Stimulated activated effector memory CD8-positive, alpha-beta T cell treated with anti-CD3 and anti-CD28 coated beads, Interleukin-12 subunit alpha, Interleukin-12 subunit beta, amount 100 ng/mL, for 72 hours (primary cell): Measurements from ENCODE around the gene PROK2.

Experiments used
- ATAC-seq: fragments of 150-1000 bp; cut with Tn5 transposase; 2 replicates; pipeline ENCODE4 v1.10.0; 2021
- DNase-seq, 2 donors: peaks; one replicate each; pipeline ENCODE4 v3.0.0; 2021 to 2022; ENCODE audit warnings: low spot score in 2 of 2
- H3K27ac Mint-ChIP-seq: one replicate; pipeline ENCODE4 v1.8.0; 2022; ENCODE audit warnings: mild to moderate bottlenecking, mixed read lengths
- H3K36me3 Mint-ChIP-seq: one replicate; pipeline ENCODE4 v1.8.0; 2022; ENCODE audit warnings: mild to moderate bottlenecking, mixed read lengths
- H3K4me1 Mint-ChIP-seq: one replicate; pipeline ENCODE4 v1.8.0; 2022; ENCODE audit warnings: mixed read lengths
- H3K4me3 Mint-ChIP-seq: one replicate; pipeline ENCODE4 v1.8.0; 2022; ENCODE audit warnings: mild to moderate bottlenecking, mixed read lengths
- H3K9me3 Mint-ChIP-seq: one replicate; pipeline ENCODE4 v1.8.0; 2022; ENCODE audit warnings: mixed read lengths

The PROK2 gene

DNA sequence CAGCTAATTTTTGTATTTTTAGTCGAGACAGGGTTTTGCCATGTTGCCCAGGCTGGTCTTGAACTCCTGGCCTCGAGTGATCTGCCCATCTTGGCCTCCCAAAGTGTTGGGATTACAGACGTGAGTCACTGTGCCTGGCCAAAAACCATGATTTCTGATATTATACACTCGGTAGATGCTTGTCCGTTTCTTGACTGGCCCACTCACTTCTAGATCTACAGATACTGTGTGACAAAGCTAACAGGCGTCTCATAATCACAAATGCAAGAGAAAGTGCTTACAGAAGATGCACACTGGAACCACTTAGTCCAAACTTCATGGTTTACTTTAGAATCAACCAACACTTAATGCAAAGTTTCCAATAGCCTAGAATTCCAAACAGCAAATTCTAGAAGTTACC lies 8.4 kb downstream of the PROK2 start:
- H3K4me1 Mint-ChIP-seq = peaks cover 10% of the 10 kb centered on the region
- peak; percentile 83 for ATAC-seq
- H3K27ac Mint-ChIP-seq = no peak overlapping the region
- DNase-seq = no peak
- H3K4me3 Mint-ChIP-seq = no peak overlapping the region
- no peaks in the 10 kb centered on the region for H3K36me3 Mint-ChIP-seq
- no peaks in the 10 kb centered on the region for H3K9me3 Mint-ChIP-seq

GRCh38 chr3:71771884-71772283 lies 13.1 kb downstream of the PROK2 start:
- DNase-seq = no peak
- Mint-ChIP-seq H3K4me1 (no peaks in the 10 kb centered on the region), H3K27ac (no peak overlapping the region), H3K4me3 (no peak overlapping the region), H3K9me3 (no peaks in the 10 kb centered on the region), H3K36me3 (no peaks in the 10 kb centered on the region)
- no peak for ATAC-seq

GRCh38 chr3:71771126-71771525 lies 13.8 kb downstream of the PROK2 start:
- Mint-ChIP-seq H3K4me1 (no peaks in the 10 kb centered on the region), H3K27ac (no peak overlapping the region), H3K9me3 (no peaks in the 10 kb centered on the region), H3K4me3 (no peak overlapping the region), H3K36me3 (no peaks in the 10 kb centered on the region)
- no peak for ATAC-seq
- no peak for DNase-seq

DNA sequence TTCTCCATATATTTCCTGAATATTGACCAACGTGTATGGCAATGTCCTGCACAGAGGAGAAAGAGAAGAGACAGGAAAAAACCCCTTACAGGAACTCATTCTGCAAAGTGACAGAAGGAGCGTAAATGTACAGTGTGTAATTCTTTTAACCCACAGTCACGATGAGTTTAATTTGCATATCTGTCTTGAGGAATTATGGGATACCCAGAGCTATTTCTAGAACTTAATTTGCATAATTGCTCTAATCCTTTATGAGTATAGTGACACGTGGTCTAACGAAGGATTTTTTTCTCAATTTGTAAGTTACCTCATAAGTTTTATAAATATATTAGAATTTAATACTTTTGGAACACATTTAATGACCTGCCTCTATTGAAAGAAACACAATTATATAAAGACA lies 21.5 kb downstream of the PROK2 start:
- ATAC-seq (no peak), DNase-seq (no peak)
- no peaks in the 10 kb centered on the region for H3K4me1 Mint-ChIP-seq
- H3K36me3 Mint-ChIP-seq = no peaks in the 10 kb centered on the region
- no peaks in the 10 kb centered on the region for H3K9me3 Mint-ChIP-seq
- H3K4me3 Mint-ChIP-seq = no peak overlapping the region
- no peak overlapping the region for H3K27ac Mint-ChIP-seq

GRCh38 chr3:71760140-71760539 lies 24.8 kb downstream of the PROK2 start:
- no peak overlapping the region for H3K27ac Mint-ChIP-seq
- no peaks in the 10 kb centered on the region for H3K9me3 Mint-ChIP-seq
- ATAC-seq = no peak
- no peak for DNase-seq
- H3K36me3 Mint-ChIP-seq = peaks cover 3% of the 10 kb centered on the region
- peaks cover 3% of the 10 kb centered on the region for H3K4me1 Mint-ChIP-seq
- no peak overlapping the region for H3K4me3 Mint-ChIP-seq

DNA sequence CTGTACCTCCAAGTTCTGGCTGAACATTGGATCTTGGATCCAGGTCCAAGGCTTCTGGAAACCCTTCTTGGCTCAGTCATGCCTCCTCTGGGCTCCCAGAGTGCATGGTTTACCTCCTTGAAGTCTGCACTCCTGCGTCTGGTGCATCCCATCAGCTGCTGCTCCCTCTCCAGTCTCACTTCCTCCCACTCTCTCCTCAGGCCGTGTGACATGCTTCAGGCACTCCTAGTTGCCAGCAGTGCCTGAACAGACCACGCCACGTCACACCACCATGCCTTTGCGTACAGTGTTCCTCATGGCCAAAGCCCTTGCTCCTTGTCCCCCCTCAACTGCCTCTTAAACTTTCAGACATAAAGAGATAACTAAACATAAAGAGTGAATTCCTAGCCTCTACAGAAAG lies 25.5 kb downstream of the PROK2 start:
- H3K27ac Mint-ChIP-seq = no peak overlapping the region
- no peak overlapping the region for H3K4me3 Mint-ChIP-seq
- DNase-seq (no peak), ATAC-seq (peak; percentile 24)
- peaks cover 7% of the 10 kb centered on the region for H3K36me3 Mint-ChIP-seq
- peaks cover 6% of the 10 kb centered on the region for H3K4me1 Mint-ChIP-seq
- H3K9me3 Mint-ChIP-seq = no peaks in the 10 kb centered on the region

GRCh38 chr3:71758091-71758490 lies 26.9 kb downstream of the PROK2 start:
- Mint-ChIP-seq H3K4me1 (peaks cover 6% of the 10 kb centered on the region), H3K27ac (no peak overlapping the region), H3K4me3 (no peak overlapping the region), H3K9me3 (no peaks in the 10 kb centered on the region), H3K36me3 (peaks cover 7% of the 10 kb centered on the region)
- DNase-seq (no peak), ATAC-seq (no peak)

DNA sequence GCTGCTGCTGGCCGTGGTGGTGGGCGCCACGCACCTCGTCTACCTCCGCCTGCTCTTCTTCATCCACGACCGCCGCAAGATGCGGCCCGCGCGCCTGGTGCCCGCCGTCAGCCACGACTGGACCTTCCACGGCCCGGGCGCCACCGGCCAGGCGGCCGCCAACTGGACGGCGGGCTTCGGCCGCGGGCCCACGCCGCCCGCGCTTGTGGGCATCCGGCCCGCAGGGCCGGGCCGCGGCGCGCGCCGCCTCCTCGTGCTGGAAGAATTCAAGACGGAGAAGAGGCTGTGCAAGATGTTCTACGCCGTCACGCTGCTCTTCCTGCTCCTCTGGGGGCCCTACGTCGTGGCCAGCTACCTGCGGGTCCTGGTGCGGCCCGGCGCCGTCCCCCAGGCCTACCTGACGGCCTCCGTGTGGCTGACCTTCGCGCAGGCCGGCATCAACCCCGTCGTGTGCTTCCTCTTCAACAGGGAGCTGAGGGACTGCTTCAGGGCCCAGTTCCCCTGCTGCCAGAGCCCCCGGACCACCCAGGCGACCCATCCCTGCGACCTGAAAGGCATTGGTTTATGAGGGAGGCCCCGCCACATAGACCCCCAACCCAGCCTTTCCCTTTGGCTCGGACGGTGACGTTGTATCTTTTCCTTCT lies 30.2 kb downstream of the PROK2 start:
- H3K4me3 Mint-ChIP-seq = peak overlapping the region; percentile 65
- H3K9me3 Mint-ChIP-seq = no peaks in the 10 kb centered on the region
- DNase-seq (no peak), ATAC-seq (no peak)
- H3K27ac Mint-ChIP-seq = no peak overlapping the region
- peaks cover 6% of the 10 kb centered on the region for H3K4me1 Mint-ChIP-seq
- peaks cover 7% of the 10 kb centered on the region for H3K36me3 Mint-ChIP-seq

DNA sequence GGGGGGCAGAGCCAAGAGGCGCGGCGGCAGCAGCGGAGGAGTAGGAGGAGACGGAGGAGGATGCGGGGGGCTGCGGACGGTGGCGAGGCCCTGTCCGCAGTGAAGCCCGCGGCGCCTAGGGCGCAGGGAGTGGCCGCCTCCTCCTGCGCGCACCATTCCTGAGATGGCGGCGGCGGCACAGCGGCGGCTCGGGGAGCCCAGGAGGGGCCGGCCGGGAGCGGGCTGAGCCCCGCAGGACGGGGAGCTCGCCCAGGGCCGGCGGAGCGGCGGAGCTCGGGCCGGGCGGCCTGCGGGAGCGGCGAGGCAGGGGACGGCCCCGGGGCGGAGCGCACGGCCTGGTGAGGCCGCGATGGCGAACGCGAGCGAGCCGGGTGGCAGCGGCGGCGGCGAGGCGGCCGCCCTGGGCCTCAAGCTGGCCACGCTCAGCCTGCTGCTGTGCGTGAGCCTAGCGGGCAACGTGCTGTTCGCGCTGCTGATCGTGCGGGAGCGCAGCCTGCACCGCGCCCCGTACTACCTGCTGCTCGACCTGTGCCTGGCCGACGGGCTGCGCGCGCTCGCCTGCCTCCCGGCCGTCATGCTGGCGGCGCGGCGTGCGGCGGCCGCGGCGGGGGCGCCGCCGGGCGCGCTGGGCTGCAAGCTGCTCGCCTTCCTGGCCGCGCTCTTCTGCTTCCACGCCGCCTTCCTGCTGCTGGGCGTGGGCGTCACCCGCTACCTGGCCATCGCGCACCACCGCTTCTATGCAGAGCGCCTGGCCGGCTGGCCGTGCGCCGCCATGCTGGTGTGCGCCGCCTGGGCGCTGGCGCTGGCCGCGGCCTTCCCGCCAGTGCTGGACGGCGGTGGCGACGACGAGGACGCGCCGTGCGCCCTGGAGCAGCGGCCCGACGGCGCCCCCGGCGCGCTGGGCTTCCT lies 31.0 kb downstream of the PROK2 start, which contains the start of gene GPR27:
GPR27 (plus strand) TSS at position 155 of the 909 bp plus-strand sequence; CDS start at position 350, 195 bp downstream.
- ATAC-seq = peak; percentile 69
- H3K4me1 Mint-ChIP-seq = peaks cover 6% of the 10 kb centered on the region

DNA sequence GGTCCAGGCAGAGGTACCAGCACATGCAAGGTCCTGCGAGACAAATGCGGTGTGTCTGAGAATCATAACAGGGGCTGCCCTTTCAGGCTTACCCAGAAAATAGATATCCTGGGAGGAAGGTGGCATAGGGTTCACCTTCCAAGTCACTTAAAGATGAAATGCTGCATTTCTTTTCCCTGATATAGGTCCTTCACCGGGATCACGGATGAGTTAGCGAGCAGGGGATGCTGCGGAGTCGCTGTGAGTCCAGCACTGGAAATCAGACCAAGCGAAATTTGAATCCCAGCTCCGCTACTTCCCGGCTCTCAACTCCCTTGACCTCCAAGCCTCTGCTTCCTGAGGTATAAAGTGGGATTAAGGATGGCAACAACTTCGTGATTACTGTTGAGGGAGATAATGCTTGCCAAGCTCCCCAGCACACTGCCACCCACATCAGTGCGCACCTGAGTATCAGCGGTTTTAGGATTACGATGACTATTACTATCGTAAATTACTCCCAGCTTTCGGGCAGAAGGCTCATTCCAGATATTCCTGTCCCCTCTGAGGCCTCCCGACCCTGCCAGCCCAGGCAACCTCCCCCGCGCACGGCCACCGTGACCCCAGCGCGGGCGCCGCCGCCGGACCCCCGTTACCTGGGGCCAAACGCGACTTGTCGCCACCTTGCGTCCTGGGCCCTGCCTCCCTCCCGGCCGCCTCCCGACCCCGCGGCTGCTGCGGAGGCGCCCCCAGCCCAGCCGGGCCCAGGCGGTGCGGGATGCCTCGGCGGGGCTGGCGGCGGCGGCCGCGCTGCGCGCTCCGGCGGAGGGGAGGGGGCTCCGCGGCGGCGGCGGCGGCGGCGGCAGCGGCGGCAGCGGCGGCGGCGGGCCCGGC lies 31.9 kb downstream of the PROK2 start:
- Mint-ChIP-seq H3K36me3 (peaks cover 7% of the 10 kb centered on the region), H3K9me3 (no peaks in the 10 kb centered on the region), H3K27ac (no peak overlapping the region), H3K4me1 (peaks cover 6% of the 10 kb centered on the region), H3K4me3 (peak overlapping the region; percentile 40)
- ATAC-seq = no peak
- no peak for DNase-seq

More for the DNA sequence above, 31.0 kb downstream of the PROK2 start, which contains the start of gene GPR27:
- Mint-ChIP-seq H3K9me3 (no peaks in the 10 kb centered on the region), H3K27ac (no peak within 1 kb of the TSS), H3K4me3 (peak within 1 kb of the TSS; percentile 65), H3K36me3 (peaks cover 7% of the 10 kb centered on the region)
- peak; percentile 23 to 60 for DNase-seq

- DNase-seq (no peak), ATAC-seq (no peak)
- H3K9me3 Mint-ChIP-seq = no peaks in the 10 kb centered on the region
- peaks cover 6% of the 10 kb centered on the region for H3K4me1 Mint-ChIP-seq
- H3K27ac Mint-ChIP-seq = no peak overlapping the region
- no peak overlapping the region for H3K4me3 Mint-ChIP-seq
- H3K36me3 Mint-ChIP-seq = peaks cover 7% of the 10 kb centered on the region
Measured at GRCh38 chr3:71751602-71752001, 33.3 kb downstream of the PROK2 start.

DNA sequence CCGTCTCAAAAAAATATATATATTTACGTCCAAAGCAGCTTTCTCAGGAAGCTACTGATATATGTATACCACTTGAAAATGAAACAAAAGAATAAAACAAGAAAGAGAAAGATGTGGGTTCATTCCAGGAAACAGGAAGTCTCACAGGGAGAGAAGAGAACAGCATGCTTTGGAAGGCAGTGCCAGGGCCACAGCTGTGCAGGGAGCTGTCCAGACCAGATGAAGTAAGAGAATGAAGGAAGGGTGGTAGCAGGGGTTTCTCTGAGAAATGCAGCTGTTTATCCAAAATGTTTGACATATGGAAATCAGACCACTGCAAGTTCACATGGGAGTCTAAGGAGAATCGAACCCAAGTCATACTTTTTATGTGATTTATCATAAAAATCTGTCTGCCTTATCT lies 40.2 kb downstream of the PROK2 start:
- peaks cover 25% of the 10 kb centered on the region for H3K9me3 Mint-ChIP-seq
- H3K4me3 Mint-ChIP-seq = no peak overlapping the region
- ATAC-seq (no peak), DNase-seq (no peak)
- H3K27ac Mint-ChIP-seq = no peak overlapping the region
- no peaks in the 10 kb centered on the region for H3K4me1 Mint-ChIP-seq
- no peaks in the 10 kb centered on the region for H3K36me3 Mint-ChIP-seq

GRCh38 chr3:71742621-71743020 lies 42.3 kb downstream of the PROK2 start:
- DNase-seq (no peak), ATAC-seq (no peak)
- Mint-ChIP-seq H3K27ac (no peak overlapping the region), H3K9me3 (peaks cover 25% of the 10 kb centered on the region), H3K36me3 (no peaks in the 10 kb centered on the region), H3K4me3 (no peak overlapping the region), H3K4me1 (no peaks in the 10 kb centered on the region)

GRCh38 chr3:71734881-71735280 lies 50.1 kb downstream of the PROK2 start:
- H3K36me3 Mint-ChIP-seq = no peaks in the 10 kb centered on the region
- H3K9me3 Mint-ChIP-seq = peaks cover 3% of the 10 kb centered on the region
- no peak for DNase-seq
- ATAC-seq = no peak
- H3K4me3 Mint-ChIP-seq = no peak overlapping the region
- peaks cover 14% of the 10 kb centered on the region for H3K4me1 Mint-ChIP-seq
- H3K27ac Mint-ChIP-seq = no peak overlapping the region

DNA sequence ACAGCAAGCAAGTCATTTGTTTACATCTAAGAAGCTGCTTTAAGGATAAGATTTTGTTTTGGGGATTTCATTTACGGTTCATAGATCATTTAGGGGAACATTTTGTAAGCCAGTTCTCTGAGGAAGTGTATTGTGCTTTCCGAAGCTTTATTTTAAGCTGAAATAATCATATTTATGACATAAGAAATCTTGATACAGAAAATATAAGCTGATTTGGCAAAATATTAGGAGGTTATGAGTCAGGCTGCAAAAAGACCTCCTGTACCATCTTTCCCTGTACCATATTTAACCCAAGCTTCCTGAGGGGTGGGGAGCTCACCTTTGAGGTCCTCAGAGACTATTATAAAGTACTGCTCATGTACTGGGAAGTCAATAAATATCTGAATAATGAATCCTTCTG lies 51.6 kb downstream of the PROK2 start:
- peaks cover 28% of the 10 kb centered on the region for H3K4me1 Mint-ChIP-seq
- no peak overlapping the region for H3K4me3 Mint-ChIP-seq
- no peaks in the 10 kb centered on the region for H3K36me3 Mint-ChIP-seq
- ATAC-seq = no peak
- no peak for DNase-seq
- H3K9me3 Mint-ChIP-seq = peaks cover 3% of the 10 kb centered on the region
- H3K27ac Mint-ChIP-seq = no peak overlapping the region
